Stimulated activated CD4-positive, alpha-beta T cell treated with anti-CD3 and anti-CD28 coated beads, Interleukin-2, amount 100 ng/mL, for 48 hours (primary cell): Measurements from ENCODE around the gene BCAS4.

Experiments used
- DNase-seq, 2 donors: peaks; one replicate each; pipeline ENCODE4 v3.0.0-alpha.2; 2020

The BCAS4 gene

GRCh38 chr20:50916934-50917333 lies 122.1 kb downstream of the BCAS4 start:
- DNase-seq, result no peak

- no peak for DNase-seq
These were observed 123.5 kb downstream of the BCAS4 start for GRCh38 chr20:50918403-50918802.

- DNase-seq, result no peak
These were observed 124.7 kb downstream of the BCAS4 start for GRCh38 chr20:50919567-50919966.

GRCh38 chr20:50920997-50921396 lies 126.1 kb downstream of the BCAS4 start:
- DNase-seq, result no peak

GRCh38 chr20:50921803-50922501 lies 127.1 kb downstream of the BCAS4 start:
- DNase-seq, result no peak

- DNase-seq, result no peak
These were observed 129.5 kb downstream of the BCAS4 start for GRCh38 chr20:50924261-50924920.

GRCh38 chr20:50926530-50926929 lies 131.7 kb downstream of the BCAS4 start:
- DNase-seq, result no peak
